MM.1S (cell line): ENCODE data around the gene LSR.

Experiments used
- DNase-seq: peaks from one replicate; pipeline ENCODE4 v3.0.0-alpha.2; 2015
- H2AFZ ChIP-seq: fragments of 300-600 bp; sonication (generic); 2 replicates; pipeline ENCODE4 v1.6.0; 2016; ENCODE audit warnings: antibody characterized with exemption, low read length
- H3F3A ChIP-seq: fragments of 300-600 bp; sonication (generic); 2 replicates; pipeline ENCODE4 v1.6.1; 2016; ENCODE audit warnings: mild to moderate bottlenecking, antibody characterized with exemption, low read length, moderate library complexity, mixed read lengths; ENCODE audit not compliant: insufficient read depth
- H3K27ac ChIP-seq: fragments of 300-600 bp; sonication (generic); 2 replicates; pipeline ENCODE4 v1.5.1; 2016; ENCODE audit warnings: mild to moderate bottlenecking, low read length
- H3K27me3 ChIP-seq: fragments of 300-600 bp; sonication (generic); replicated peaks from 2 replicates; pipeline ENCODE4 v1.6.0; 2016; ENCODE audit warnings: low read length; ENCODE audit not compliant: insufficient read depth
- H3K36me3 ChIP-seq: fragments of 300-600 bp; sonication (generic); replicated peaks from 2 replicates; pipeline ENCODE4 v1.6.1; 2016; ENCODE audit warnings: mild to moderate bottlenecking, low read length, mixed read lengths; ENCODE audit not compliant: insufficient read depth
- H3K4me1 ChIP-seq: fragments of 300-600 bp; sonication (generic); 2 replicates; pipeline ENCODE4 v1.6.1; 2016; ENCODE audit warnings: low read length, mixed read lengths
- H3K4me2 ChIP-seq: fragments of 300-600 bp; sonication (generic); 2 replicates; pipeline ENCODE4 v1.6.0; 2016; ENCODE audit warnings: low read depth, low read length
- H3K4me3 ChIP-seq: fragments of 300-600 bp; sonication (generic); 2 replicates; pipeline ENCODE4 v1.5.1; 2016; ENCODE audit warnings: low read length, mixed read lengths
- H3K79me2 ChIP-seq: fragments of 300-600 bp; sonication (generic); 2 replicates; pipeline ENCODE4 v1.6.1; 2016; ENCODE audit warnings: mixed run types, low read length, mixed read lengths
- H3K9ac ChIP-seq: fragments of 300-600 bp; sonication (generic); 2 replicates; pipeline ENCODE4 v1.6.1; 2016; ENCODE audit warnings: low read length, mixed read lengths
- H3K9me2 ChIP-seq: fragments of 300-600 bp; sonication (generic); replicated peaks from 2 replicates; pipeline ENCODE4 v1.6.1; 2016; ENCODE audit warnings: mild to moderate bottlenecking, low read length, mixed read lengths; ENCODE audit not compliant: insufficient read depth
- H3K9me3 ChIP-seq: fragments of 300-600 bp; sonication (generic); replicated peaks from 2 replicates; pipeline ENCODE4 v1.6.1; 2016; ENCODE audit warnings: mild to moderate bottlenecking, low read length, mixed read lengths; ENCODE audit not compliant: insufficient read depth
- H4K20me1 ChIP-seq: fragments of 300-600 bp; sonication (generic); 2 replicates; pipeline ENCODE4 v1.6.1; 2016; ENCODE audit warnings: mild to moderate bottlenecking, low read length, moderate library complexity, mixed read lengths; ENCODE audit not compliant: insufficient read depth
- EZH2 ChIP-seq: fragments of 300-600 bp; sonication (generic); optimal IDR thresholded peaks from 2 replicates; pipeline ENCODE3; 2017; ENCODE audit warnings: low read depth, mild to moderate bottlenecking, antibody characterized with exemption, low read length, mixed read lengths
- EZH2phosphoT487 ChIP-seq: fragments of 300-600 bp; sonication (generic); IDR thresholded peaks from 2 replicates; pipeline ENCODE4 v1.6.1; 2018; ENCODE audit warnings: antibody characterized with exemption, low read length
- TF ChIP-seq, protein P1 (sequence below): fragments of 300-600 bp; sonication (generic); IDR thresholded peaks from 2 replicates; pipeline ENCODE4 v1.5.1; 2016; ENCODE audit warnings: antibody characterized with exemption, low read length, mixed read lengths

LSR gene

DNA sequence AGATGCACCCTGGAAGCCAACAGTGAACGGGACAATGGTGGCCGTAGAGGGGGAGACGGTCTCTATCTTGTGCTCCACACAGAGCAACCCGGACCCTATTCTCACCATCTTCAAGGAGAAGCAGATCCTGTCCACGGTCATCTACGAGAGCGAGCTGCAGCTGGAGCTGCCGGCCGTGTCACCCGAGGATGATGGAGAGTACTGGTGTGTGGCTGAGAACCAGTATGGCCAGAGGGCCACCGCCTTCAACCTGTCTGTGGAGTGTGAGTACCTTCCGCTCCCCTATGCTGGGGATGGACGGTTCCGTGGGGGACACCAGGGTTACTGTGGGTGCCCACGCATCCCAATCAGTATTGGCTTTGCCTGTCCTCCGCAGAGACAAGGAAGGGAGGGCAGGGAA lies 53.6 kb downstream of the LSR start:
- no peak overlapping the region for H3K4me2 ChIP-seq
- H3F3A ChIP-seq = no peaks in the 10 kb centered on the region
- DNase-seq = no peak
- H3K9me3 ChIP-seq = no peaks in the 10 kb centered on the region
- no peak overlapping the region for H3K9ac ChIP-seq
- TF ChIP-seq EZH2 (no peak), EZH2phosphoT487 (no peak)
- TF ChIP-seq, protein P1, sequence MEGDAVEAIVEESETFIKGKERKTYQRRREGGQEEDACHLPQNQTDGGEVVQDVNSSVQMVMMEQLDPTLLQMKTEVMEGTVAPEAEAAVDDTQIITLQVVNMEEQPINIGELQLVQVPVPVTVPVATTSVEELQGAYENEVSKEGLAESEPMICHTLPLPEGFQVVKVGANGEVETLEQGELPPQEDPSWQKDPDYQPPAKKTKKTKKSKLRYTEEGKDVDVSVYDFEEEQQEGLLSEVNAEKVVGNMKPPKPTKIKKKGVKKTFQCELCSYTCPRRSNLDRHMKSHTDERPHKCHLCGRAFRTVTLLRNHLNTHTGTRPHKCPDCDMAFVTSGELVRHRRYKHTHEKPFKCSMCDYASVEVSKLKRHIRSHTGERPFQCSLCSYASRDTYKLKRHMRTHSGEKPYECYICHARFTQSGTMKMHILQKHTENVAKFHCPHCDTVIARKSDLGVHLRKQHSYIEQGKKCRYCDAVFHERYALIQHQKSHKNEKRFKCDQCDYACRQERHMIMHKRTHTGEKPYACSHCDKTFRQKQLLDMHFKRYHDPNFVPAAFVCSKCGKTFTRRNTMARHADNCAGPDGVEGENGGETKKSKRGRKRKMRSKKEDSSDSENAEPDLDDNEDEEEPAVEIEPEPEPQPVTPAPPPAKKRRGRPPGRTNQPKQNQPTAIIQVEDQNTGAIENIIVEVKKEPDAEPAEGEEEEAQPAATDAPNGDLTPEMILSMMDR = no peak
- no peaks in the 10 kb centered on the region for H3K36me3 ChIP-seq
- H2AFZ ChIP-seq = no peak overlapping the region
- H3K9me2 ChIP-seq = no peaks in the 10 kb centered on the region
- no peaks in the 10 kb centered on the region for H4K20me1 ChIP-seq
- H3K4me1 ChIP-seq = 0 out of 2 replicates have a peak, but pooled peaks cover under 1% of the 10 kb centered on the region
- H3K27me3 ChIP-seq = peaks cover 33% of the 10 kb centered on the region
- H3K79me2 ChIP-seq = no peaks in the 10 kb centered on the region
- H3K4me3 ChIP-seq = no peak overlapping the region
- H3K27ac ChIP-seq = no peak overlapping the region

DNA sequence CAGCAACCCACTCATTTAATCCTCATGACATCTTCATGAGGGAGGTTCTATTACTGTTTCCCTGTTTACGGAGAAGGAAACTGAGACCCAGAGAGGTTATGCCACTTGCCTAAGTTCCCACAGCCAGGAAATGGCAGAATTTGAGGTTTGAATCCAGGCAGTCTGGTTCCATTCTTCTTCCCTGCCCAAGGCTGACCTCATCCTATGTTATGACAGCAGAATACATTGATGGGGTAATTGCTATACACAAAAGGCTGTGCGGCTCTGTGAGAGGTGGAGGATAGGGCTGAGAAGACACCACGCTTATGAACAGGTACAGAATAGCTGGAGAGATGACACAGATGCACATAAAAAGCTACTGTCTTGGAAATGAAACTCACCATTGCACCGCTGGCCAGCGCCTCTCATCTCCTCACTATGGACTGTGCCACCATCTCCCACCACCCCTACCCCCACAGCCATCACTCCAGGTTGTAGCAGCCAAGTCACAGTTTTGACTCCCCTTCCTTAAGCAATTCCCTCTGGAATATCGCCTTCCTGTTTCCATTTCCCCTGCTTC lies 54.6 kb downstream of the LSR start:
- Histone ChIP-seq H3K27me3 (peaks cover 35% of the 10 kb centered on the region), H4K20me1 (no peaks in the 10 kb centered on the region), H3K9ac (no peak overlapping the region), H3K79me2 (no peaks in the 10 kb centered on the region), H3F3A (no peaks in the 10 kb centered on the region), H2AFZ (no peak overlapping the region), H3K4me1 (no peaks in the 10 kb centered on the region), H3K4me3 (no peak overlapping the region), H3K9me3 (no peaks in the 10 kb centered on the region), H3K4me2 (no peak overlapping the region), H3K9me2 (no peaks in the 10 kb centered on the region), H3K27ac (no peak overlapping the region), H3K36me3 (no peaks in the 10 kb centered on the region)
- DNase-seq = no peak
- TF ChIP-seq, protein P1 = no peak
- no peak for TF ChIP-seq EZH2phosphoT487
- no peak for TF ChIP-seq EZH2

DNA sequence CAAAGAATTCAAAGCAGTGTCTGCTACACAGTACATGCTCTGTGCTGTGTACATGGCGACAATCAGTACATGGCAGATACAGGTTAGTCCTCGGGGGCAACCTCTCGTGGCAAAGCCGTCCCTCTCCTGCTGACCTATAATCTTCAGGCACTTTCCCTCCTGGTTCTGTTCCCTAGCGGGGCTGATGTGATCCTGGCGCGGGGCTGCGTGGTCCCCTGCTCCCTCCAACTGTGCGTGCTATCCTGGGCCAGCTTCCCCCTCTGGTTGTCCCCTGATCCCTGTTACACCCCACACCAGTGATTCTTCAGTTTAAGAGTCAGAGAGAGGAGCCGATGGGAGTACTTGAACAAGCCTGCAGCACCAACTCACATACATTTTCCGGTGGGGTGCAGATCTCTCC lies 55.2 kb downstream of the LSR start:
- no peak overlapping the region for H2AFZ ChIP-seq
- H3K4me3 ChIP-seq = no peak overlapping the region
- H3K4me2 ChIP-seq = no peak overlapping the region
- H3F3A ChIP-seq = no peaks in the 10 kb centered on the region
- H3K9me3 ChIP-seq = no peaks in the 10 kb centered on the region
- H4K20me1 ChIP-seq = no peaks in the 10 kb centered on the region
- TF ChIP-seq EZH2phosphoT487 (no peak), EZH2 (no peak)
- TF ChIP-seq, protein P1 = no peak
- no peak overlapping the region for H3K9ac ChIP-seq
- no peaks in the 10 kb centered on the region for H3K4me1 ChIP-seq
- H3K79me2 ChIP-seq = no peaks in the 10 kb centered on the region
- no peak overlapping the region for H3K27ac ChIP-seq
- peaks cover 41% of the 10 kb centered on the region for H3K27me3 ChIP-seq
- H3K36me3 ChIP-seq = no peaks in the 10 kb centered on the region
- no peak for DNase-seq
- H3K9me2 ChIP-seq = no peaks in the 10 kb centered on the region
